Breast epithelium (tissue), 3 donors: ENCODE results near the gene WHAMM.

Experiments
- POLR2A ChIP-seq: fragments of 450-650 bp; IDR thresholded peaks from one replicate; pipeline ENCODE4 v1.6.1; 2016; ENCODE audit warnings: antibody characterized with exemption, mild to moderate bottlenecking, moderate library complexity
- POLR2AphosphoS5 ChIP-seq, 3 donors: sonication (generic); formaldehyde crosslinking; IDR thresholded peaks; one replicate each; pipeline ENCODE4 v1.6.1; 2017; ENCODE audit warnings: antibody characterized with exemption in 3 of 3
- TF ChIP-seq, protein P1 (sequence below), 3 donors: fragments of 450-650 bp; IDR thresholded peaks; one replicate each; pipeline ENCODE4 v1.5.1; 2016 to 2017; ENCODE audit warnings: antibody characterized with exemption in 3 of 3, mild to moderate bottlenecking in 3 of 3, moderate library complexity in 3 of 3

DNA sequence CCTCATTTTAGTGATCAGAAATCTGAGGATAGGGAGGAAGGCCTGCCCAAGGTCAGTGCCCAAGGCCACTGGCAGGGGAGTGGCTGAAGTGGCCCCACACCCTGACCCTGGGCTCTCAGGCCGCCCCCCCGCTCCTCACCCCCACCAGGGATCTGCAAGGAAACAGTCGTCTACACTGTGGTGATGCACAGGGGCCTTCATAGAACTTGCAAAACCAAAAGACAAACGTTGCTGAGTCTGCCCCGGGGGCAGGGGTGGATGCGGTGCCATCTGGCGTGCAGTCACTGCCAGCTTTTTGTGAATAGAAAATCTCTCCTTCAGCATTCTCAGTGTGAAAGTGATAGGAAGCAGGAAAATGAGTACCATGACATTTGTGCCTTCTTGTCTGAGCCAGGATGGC lies 41.3 kb downstream of the WHAMM start:
- TF ChIP-seq, protein P1, sequence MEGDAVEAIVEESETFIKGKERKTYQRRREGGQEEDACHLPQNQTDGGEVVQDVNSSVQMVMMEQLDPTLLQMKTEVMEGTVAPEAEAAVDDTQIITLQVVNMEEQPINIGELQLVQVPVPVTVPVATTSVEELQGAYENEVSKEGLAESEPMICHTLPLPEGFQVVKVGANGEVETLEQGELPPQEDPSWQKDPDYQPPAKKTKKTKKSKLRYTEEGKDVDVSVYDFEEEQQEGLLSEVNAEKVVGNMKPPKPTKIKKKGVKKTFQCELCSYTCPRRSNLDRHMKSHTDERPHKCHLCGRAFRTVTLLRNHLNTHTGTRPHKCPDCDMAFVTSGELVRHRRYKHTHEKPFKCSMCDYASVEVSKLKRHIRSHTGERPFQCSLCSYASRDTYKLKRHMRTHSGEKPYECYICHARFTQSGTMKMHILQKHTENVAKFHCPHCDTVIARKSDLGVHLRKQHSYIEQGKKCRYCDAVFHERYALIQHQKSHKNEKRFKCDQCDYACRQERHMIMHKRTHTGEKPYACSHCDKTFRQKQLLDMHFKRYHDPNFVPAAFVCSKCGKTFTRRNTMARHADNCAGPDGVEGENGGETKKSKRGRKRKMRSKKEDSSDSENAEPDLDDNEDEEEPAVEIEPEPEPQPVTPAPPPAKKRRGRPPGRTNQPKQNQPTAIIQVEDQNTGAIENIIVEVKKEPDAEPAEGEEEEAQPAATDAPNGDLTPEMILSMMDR (IDR thresholded peaks at IDR 0.05) = no peak
- TF ChIP-seq POLR2AphosphoS5 (IDR thresholded peaks at IDR 0.05) (no peak), POLR2A (no peak)
